Cardiac fibroblast (primary cell): ENCODE results near the gene ZDHHC13.
A peak's percentile ranks its signal among the peaks of the same experiment; 100 is the strongest.

Experiments
- DNase-seq, 2 donors: peaks; one replicate each; pipeline versions ENCODE4 v3.0.0 to v3.0.0-alpha.2; 2010; ENCODE audit warnings: low read depth in 2 of 2
- H3K4me3 ChIP-seq, 2 donors: replicated peaks in 1 of 2; 1 replicate in 1 of 2; 2 replicates in 1 of 2; pipeline ENCODE4 v1.5.1; 2011; ENCODE audit warnings: low read depth in 2 of 2, low read length in 2 of 2, mild to moderate bottlenecking in 2 of 2, moderate library complexity in 1 of 2
- CTCF ChIP-seq: IDR thresholded peaks from one replicate; pipeline ENCODE4 v1.5.1; 2011; ENCODE audit warnings: low read depth, mild to moderate bottlenecking, low read length, inconsistent platforms

Gene ZDHHC13

DNA sequence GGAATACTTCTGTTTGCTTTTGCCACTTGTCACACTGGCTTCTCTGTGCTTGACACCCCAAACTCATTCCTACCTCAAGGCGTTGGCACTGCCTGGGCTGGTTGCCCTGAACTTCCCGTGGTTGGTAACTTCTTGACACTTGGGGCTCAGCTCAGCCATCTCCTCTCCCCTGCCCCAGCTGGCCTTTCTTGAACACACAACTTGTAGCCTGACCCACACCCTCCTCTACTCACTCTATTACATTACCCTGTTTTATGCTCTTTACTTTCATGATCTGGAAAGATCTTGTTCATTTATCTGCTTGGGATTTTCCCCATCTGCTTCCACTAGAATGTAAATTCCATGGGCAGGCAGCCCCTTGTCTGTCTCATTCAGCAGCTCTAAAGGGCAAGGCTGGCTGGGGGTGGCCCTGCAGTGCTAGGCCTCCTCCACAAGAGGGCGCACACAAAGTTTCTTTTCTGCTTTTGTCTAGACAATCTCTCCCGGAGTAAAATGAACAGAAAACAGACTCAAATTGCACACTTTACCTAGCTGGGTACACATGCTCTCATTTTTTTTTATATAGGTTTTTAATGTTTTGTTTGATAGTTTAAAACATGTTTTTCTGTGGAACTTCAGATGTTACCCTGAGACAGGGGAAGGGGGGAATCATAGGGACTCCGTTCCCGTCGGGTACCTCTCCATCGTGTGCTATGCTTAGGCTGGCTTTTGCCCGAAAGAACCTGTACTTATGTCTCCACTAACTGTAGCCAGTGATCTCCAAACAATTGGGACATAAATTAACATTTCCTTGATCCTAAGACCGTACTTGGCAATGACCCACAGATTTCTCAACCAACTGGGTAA, 40.0 kb upstream of the ZDHHC13 start:
- DNase-seq, result peak; percentile 55 to 56
- TF ChIP-seq CTCF, result peak; percentile 95
- no peak overlapping the region for H3K4me3 ChIP-seq

GRCh38 chr11:19077965-19078364, 39.0 kb upstream of the ZDHHC13 start:
- no peak for DNase-seq
- no peak for TF ChIP-seq CTCF
- H3K4me3 ChIP-seq, result no peak overlapping the region

DNA sequence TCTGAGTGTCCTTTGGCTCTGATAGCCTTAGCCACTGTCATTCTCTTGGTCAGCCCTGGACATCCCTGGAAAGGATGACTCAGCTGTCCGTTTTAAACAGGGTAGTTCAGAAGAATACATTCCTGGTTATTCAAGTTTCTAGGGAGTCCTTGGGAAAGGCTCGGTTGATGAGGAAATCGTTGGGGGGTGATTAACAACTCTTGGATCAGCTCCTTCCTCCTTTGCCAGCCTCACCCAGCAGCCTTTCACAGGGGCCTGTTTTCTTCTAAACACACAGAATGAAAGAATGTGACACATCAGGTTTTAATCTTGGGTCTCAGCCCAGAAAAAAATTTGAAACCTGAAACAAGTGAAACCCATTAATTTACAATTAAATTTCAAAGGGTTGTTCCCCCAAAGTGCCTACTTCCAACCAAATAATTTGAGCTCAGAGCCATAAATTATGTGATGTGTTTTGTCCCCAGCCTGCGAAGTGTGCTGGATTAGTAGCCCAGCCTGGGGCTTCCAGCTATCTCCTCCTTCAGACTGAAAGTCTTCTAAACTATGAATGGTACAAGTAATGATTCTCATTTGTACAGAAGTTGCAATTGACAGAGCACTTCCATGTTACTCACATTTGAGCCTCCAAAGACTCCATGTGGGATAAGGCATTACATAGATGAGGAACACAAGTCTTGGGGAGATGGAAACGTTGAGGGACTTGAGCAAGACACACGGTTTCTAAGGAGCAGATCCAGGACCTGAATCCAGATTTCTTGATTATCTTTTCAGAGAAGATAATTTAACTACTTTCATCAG, 37.1 kb upstream of the ZDHHC13 start:
- DNase-seq, result peak; percentile 78 to 89
- H3K4me3 ChIP-seq, result no peak overlapping the region
- no peak for TF ChIP-seq CTCF

- H3K4me3 ChIP-seq, result no peak overlapping the region
- DNase-seq, result peak; percentile 75 to 82
- no peak for TF ChIP-seq CTCF
Measured at GRCh38 chr11:19080579-19080993, 36.4 kb upstream of the ZDHHC13 start.

- no peak for DNase-seq
- no peak overlapping the region for H3K4me3 ChIP-seq
- TF ChIP-seq CTCF, result no peak
Measured at GRCh38 chr11:19083166-19083565, 33.8 kb upstream of the ZDHHC13 start.

- no peak for DNase-seq
- H3K4me3 ChIP-seq, result no peak overlapping the region
- no peak for TF ChIP-seq CTCF
Measured at GRCh38 chr11:19084661-19085315, 32.2 kb upstream of the ZDHHC13 start.
